Mucosa of rectum (tissue), 2 donors: ENCODE data around the gene PRKAR1A.

ENCODE experiments used
- H3K27ac ChIP-seq, 2 donors: one replicate each; pipeline ENCODE4 v1.7.0; 2013; ENCODE audit warnings: inconsistent platforms in 2 of 2, low read depth in 2 of 2, low read length in 2 of 2
- H3K27me3 ChIP-seq, 2 donors: one replicate each; pipeline ENCODE4 v1.7.0; 2013; ENCODE audit warnings: low read length in 2 of 2; ENCODE audit not compliant: control insufficient read depth in 2 of 2, insufficient read depth in 2 of 2
- H3K36me3 ChIP-seq, 2 donors: one replicate each; pipeline ENCODE4 v1.7.0; 2013; ENCODE audit warnings: low read length in 2 of 2; ENCODE audit not compliant: control insufficient read depth in 2 of 2, insufficient read depth in 2 of 2
- H3K4me1 ChIP-seq, 2 donors: one replicate each; pipeline ENCODE4 v1.7.0; 2013; ENCODE audit warnings: low read length in 2 of 2, mild to moderate bottlenecking in 1 of 2; ENCODE audit not compliant: control insufficient read depth in 2 of 2, insufficient read depth in 2 of 2
- H3K4me3 ChIP-seq, 2 donors: one replicate each; pipeline ENCODE4 v1.7.0; 2013; ENCODE audit warnings: low read length in 2 of 2
- H3K9ac ChIP-seq, 2 donors: one replicate each; pipeline ENCODE4 v1.7.0; 2013; ENCODE audit warnings: low read length in 2 of 2, low read depth in 1 of 2, mild to moderate bottlenecking in 1 of 2
- H3K9me3 ChIP-seq, 2 donors: one replicate each; pipeline ENCODE4 v1.7.0; 2013; ENCODE audit warnings: low read length in 2 of 2; ENCODE audit not compliant: control insufficient read depth in 2 of 2
- donor health status: healthy.
- donor health status: Normal muscosa, but diverticular disease.

PRKAR1A gene

DNA sequence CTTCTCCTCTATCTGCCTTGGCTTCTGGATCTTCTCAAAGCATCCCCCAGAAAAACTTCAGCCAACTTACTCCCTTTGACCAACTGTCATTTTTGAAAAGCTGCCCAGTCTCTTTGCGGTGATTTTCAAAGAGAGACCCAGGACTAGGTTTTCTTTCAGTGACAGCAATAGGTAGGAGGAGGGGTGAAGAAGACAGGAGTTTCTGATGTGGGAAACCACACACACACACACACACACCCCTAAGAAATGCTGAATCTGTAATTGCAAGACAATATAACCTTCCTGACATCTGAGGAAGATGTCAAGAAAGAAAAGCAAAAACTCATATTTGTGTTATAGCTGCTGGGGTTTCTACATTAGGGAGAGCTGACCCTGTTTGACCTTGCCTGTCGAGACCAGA is 83.8 kb downstream of the PRKAR1A start:
- Histone ChIP-seq H3K36me3 (no peaks in the 10 kb centered on the region), H3K4me3 (no peak overlapping the region), H3K4me1 (peaks cover 2 to 4% of the 10 kb centered on the region in 2 donors), H3K9me3 (no peaks in the 10 kb centered on the region), H3K27me3 (peaks cover 18 to 30% of the 10 kb centered on the region in 2 donors), H3K9ac (no peak overlapping the region), H3K27ac (no peak overlapping the region)

DNA sequence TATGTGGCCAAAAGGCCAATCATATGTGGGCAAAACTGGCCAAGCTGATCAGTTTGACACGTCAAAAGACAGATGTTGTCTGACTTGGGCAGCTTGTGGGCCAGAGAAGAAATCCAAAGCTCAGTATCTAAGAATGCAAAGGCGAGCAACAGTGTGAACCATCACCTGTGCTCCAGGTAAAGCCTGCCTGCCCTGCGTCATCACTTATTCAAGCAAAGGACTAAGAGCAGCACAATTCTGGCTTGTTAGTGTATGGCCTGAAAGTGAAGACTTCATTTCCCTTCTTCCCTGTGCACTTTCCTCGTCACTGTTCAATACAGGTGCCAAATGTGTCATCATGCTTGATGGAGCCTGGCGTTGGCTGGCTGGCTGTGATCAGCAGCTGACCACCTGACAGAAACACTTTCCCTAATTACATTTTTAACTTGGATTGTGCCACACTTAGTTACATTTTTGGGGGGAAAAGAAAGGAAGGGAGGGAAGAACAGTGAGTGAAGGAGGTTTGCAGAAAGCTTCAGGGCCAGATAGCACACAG is 84.2 kb downstream of the PRKAR1A start:
- Histone ChIP-seq H3K4me1 (peaks cover 2 to 6% of the 10 kb centered on the region in 2 donors), H3K9ac (no peak overlapping the region), H3K27ac (no peak overlapping the region), H3K9me3 (no peaks in the 10 kb centered on the region), H3K36me3 (no peaks in the 10 kb centered on the region), H3K27me3 (peaks cover 18 to 29% of the 10 kb centered on the region in 2 donors), H3K4me3 (no peak overlapping the region)

DNA sequence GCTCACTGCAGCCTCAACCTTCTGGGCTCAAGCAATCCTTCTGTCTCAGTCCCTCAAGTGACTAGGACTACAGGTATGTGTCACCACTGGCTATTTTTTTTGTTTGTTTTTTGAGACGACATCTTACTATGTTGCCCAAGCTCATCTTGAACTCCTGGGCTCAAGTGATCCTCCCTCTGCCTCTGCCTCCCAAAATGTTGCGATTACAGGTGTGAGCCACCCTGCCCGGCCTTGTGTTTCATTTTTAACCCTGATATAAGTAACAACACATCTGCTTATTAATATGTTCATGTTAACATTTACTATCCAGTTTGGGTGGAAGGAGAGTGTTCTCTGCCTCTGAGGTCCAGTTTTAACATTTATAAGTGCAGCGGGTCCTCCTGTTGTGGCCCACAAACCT is 85.8 kb downstream of the PRKAR1A start:
- Histone ChIP-seq H3K9me3 (no peaks in the 10 kb centered on the region), H3K9ac (no peak overlapping the region), H3K4me3 (no peak overlapping the region), H3K27ac (no peak overlapping the region), H3K4me1 (peaks cover 4 to 6% of the 10 kb centered on the region in 2 donors), H3K27me3 (peaks cover 23 to 34% of the 10 kb centered on the region in 2 donors), H3K36me3 (no peaks in the 10 kb centered on the region)

DNA sequence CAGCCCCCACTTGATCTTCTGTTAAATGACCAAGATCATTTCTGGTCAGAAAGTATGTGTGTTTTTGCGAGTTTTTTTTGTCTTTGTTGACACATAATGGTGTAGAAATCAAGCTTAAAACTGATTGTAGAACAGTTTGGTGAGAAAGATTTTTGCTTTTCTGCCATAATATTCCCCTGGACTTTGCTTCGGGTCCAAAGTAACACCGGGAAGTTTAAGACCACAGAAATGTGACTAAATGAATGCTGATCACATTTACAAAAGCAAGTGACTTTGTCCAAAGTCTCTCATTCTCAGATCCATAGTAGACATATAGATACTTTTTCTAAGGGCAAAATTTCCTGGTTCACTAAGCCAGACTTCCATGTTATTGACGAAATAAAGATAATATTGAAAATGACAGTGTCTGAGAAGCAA is 86.3 kb downstream of the PRKAR1A start:
- Histone ChIP-seq H3K4me1 (peaks cover 4 to 6% of the 10 kb centered on the region in 2 donors), H3K27ac (no peak overlapping the region), H3K27me3 (peaks cover 27 to 34% of the 10 kb centered on the region in 2 donors), H3K9me3 (no peaks in the 10 kb centered on the region), H3K9ac (no peak overlapping the region), H3K36me3 (no peaks in the 10 kb centered on the region), H3K4me3 (no peak overlapping the region)

DNA sequence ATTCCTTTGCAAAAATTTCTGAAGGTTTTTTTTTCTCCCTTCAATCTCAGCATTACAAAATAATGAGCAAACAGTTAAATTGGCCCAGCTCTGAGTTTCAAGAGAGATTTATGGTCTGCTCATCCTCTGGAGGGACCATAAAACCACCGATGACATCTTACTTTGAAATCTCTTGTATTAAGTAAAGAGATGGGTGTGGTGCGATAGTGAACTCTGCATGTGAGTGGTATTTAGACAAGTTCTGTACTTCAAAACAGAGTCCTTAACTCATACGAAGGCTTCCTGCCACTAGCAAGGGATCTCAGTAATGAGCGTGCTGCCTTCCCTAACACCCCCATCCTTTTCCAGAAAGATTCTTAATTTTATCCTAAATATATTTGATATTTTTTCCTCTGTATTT is 86.9 kb downstream of the PRKAR1A start:
- Histone ChIP-seq H3K4me3 (peak overlapping the region in 1 of 2 donors; percentile 32), H3K27ac (peak overlapping the region in 1 of 2 donors; percentile 42), H3K4me1 (peaks cover 4 to 6% of the 10 kb centered on the region in 2 donors), H3K9ac (no peak overlapping the region), H3K9me3 (no peaks in the 10 kb centered on the region), H3K36me3 (no peaks in the 10 kb centered on the region), H3K27me3 (peaks cover 27 to 34% of the 10 kb centered on the region in 2 donors)

DNA sequence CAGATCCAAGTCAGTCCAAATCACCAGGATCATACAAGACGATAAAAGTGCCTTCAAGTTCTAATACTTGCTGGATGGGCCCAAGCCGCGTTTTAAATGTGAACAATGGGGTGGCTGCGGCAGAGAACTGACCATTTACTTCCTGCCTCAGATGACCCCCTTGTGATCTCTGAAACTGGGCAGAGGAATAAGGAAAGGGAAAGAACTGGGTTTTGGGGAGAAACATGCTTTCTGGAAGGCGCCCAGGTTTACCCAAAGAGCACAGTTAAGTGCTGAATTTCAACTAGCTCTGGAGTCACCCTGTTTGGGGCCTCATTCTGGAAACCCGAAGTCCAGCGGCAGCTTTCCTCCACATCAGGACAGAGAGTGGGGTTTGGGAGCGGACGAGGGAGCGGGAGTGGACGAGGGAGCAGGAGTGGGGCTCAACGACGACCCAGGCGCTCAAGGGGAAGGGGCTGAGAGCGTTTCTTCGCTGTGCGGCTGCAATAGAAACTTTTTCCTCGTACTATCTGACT is 87.4 kb downstream of the PRKAR1A start:
- Histone ChIP-seq H3K9me3 (no peaks in the 10 kb centered on the region), H3K36me3 (no peaks in the 10 kb centered on the region), H3K27ac (peak overlapping the region; percentile 42 to 43), H3K27me3 (peaks cover 24 to 34% of the 10 kb centered on the region in 2 donors), H3K4me3 (peak overlapping the region; percentile 58 to 60), H3K4me1 (peaks cover 4 to 6% of the 10 kb centered on the region in 2 donors), H3K9ac (peak overlapping the region; percentile 41 to 53)

DNA sequence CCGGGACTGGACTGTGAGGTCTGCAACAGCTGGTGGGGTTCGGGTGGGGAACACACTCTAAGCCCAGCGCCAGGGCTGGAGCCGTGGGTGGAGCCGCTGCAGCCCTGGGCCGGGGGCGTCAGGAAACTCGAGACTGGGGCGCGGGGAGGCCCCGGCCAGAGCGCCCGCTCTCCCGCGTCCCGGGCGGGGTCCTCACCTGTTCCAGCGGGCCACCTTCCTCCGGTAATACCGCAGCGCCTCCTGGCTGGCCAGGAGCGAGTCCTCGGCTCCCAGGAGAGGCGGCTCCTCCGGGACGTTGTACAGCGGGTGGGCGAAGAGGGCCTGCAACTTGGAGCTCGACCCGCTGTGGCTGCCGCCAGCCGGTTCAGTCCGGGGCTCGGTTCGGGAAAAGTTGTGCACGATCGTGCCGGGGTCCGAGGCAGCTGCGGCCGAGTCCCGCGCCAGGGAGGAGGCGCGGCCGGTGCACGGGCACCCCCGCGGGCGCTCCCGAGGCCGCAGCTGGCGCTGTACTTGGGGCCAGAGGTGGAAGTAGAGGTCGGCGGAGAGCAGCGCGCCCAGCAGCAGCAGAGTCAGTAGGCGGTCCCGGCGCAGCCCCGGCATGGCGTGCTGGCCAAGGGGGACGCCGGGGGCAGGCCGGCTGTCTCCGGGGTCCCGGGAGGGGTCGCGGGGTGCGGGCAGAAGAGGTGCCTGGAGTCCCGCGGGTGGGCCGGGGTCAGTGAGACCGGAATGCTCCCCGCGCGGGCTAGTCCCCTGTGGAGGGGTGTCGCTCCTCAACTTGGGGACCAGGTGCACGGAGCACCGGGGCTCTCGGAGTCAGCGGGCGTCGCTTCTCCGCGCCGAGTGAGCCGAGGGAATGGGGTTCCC is 88.1 kb downstream of the PRKAR1A start:
- peak overlapping the region; percentile 42 to 43 for H3K27ac ChIP-seq
- H3K9me3 ChIP-seq, result no peaks in the 10 kb centered on the region
- H3K27me3 ChIP-seq, result peaks cover 24 to 34% of the 10 kb centered on the region in 2 donors
- H3K9ac ChIP-seq, result peak overlapping the region; percentile 41 to 53
- peak overlapping the region; percentile 58 to 60 for H3K4me3 ChIP-seq
- H3K4me1 ChIP-seq, result peaks cover 2 to 6% of the 10 kb centered on the region in 2 donors
- no peaks in the 10 kb centered on the region for H3K36me3 ChIP-seq
